HG03060 (cell line): ENCODE data around the gene CRIM1.

Experiments used
- ATAC-seq: cut with Tn5 transposase; IDR thresholded peaks from one replicate; pipeline ENCODE4 v1.9.1; 2021; ENCODE audit warnings: low read depth, moderate number of reproducible peaks; ENCODE audit not compliant: unreplicated experiment

Gene CRIM1

GRCh38 chr2:36540986-36541754, 185.6 kb downstream of the CRIM1 start:
- no peak for ATAC-seq

GRCh38 chr2:36541891-36542595, 186.5 kb downstream of the CRIM1 start:
- ATAC-seq, result no peak

GRCh38 chr2:36544638-36545338, 189.2 kb downstream of the CRIM1 start:
- no peak for ATAC-seq

GRCh38 chr2:36545871-36546416, 190.4 kb downstream of the CRIM1 start:
- no peak for ATAC-seq

- no peak for ATAC-seq
Measured at GRCh38 chr2:36547906-36548305, 192.3 kb downstream of the CRIM1 start.

- ATAC-seq, result no peak
Measured at GRCh38 chr2:36549165-36549574, 193.6 kb downstream of the CRIM1 start.

- ATAC-seq, result no peak
Measured at GRCh38 chr2:36550006-36550405, 194.4 kb downstream of the CRIM1 start.

- ATAC-seq, result no peak
Measured at GRCh38 chr2:36553683-36554082, 198.1 kb downstream of the CRIM1 start.

GRCh38 chr2:36554531-36554930, 199.0 kb downstream of the CRIM1 start:
- ATAC-seq, result no peak

- no peak for ATAC-seq
Measured at GRCh38 chr2:36555789-36556188, 200.2 kb downstream of the CRIM1 start.

- no peak for ATAC-seq
Measured at GRCh38 chr2:36556842-36557241, 201.3 kb downstream of the CRIM1 start.

GRCh38 chr2:36559221-36559942, 203.8 kb downstream of the CRIM1 start:
- no peak for ATAC-seq

GRCh38 chr2:36560726-36561125, 205.1 kb downstream of the CRIM1 start:
- no peak for ATAC-seq

GRCh38 chr2:36561237-36561944, 205.8 kb downstream of the CRIM1 start:
- no peak for ATAC-seq

GRCh38 chr2:36562240-36562639, 206.7 kb downstream of the CRIM1 start:
- no peak for ATAC-seq

- no peak for ATAC-seq
Measured at GRCh38 chr2:36562973-36563532, 207.5 kb downstream of the CRIM1 start.

GRCh38 chr2:36564377-36564930, 208.9 kb downstream of the CRIM1 start:
- ATAC-seq, result no peak

GRCh38 chr2:36565712-36566111, 210.1 kb downstream of the CRIM1 start:
- ATAC-seq, result no peak

GRCh38 chr2:36566887-36567286, 211.3 kb downstream of the CRIM1 start:
- no peak for ATAC-seq
